K562 (cell line): ENCODE data around the gene PRPF8.

Experiments used
- BHLHE40 ChIP-seq: IDR thresholded peaks from 2 replicates; pipeline ENCODE4 v1.6.1; 2011; ENCODE audit warnings: low read length, improper control_type of control experiment
- CTCFL ChIP-seq: IDR thresholded peaks from 2 replicates; pipeline ENCODE4 v1.6.1; 2011; ENCODE audit warnings: borderline replicate concordance, low read depth, mild to moderate bottlenecking, moderate library complexity, low read length; ENCODE audit not compliant: insufficient read depth, poor library complexity, severe bottlenecking

GRCh38 chr17:1649844-1650501 is 34.7 kb downstream of the PRPF8 start, which contains the start of gene RILP:
- TF ChIP-seq CTCFL (no peak), BHLHE40 (peak; percentile 30; the same call in 1 of the 2 replicates)
